Natural killer cell (primary cell): ENCODE results near the gene ANK2. TPM values are rescaled to one million over a fixed set of nuclear protein-coding genes. Genes with fewer than 3 reads are reported as not detected.

Source experiments
- ATAC-seq, 3 donors: fragments of 150-1000 bp in 2 of 3; fragments of 200-7000 bp in 1 of 3; cut with Tn5 transposase; 1 replicate in 1 of 3; 2 replicates in 2 of 3; pipeline ENCODE4 v1.10.0; 2021; ENCODE audit warnings: mild to moderate bottlenecking in 2 of 3, moderate library complexity in 2 of 3
- DNase-seq, 2 donors: peaks; one replicate each; pipeline versions ENCODE4 v3.0.0 to v3.0.0-alpha.2; 2013 to 2021; ENCODE audit warnings: mixed read lengths in 1 of 2
- H3K27ac ChIP-seq: one replicate; pipeline ENCODE4 v1.5.1; 2013; ENCODE audit warnings: mild to moderate bottlenecking, low read length
- H3K27me3 ChIP-seq: one replicate; pipeline ENCODE4 v1.6.1; 2013; ENCODE audit warnings: low read length; ENCODE audit not compliant: control insufficient read depth, insufficient read depth
- H3K36me3 ChIP-seq: one replicate; pipeline ENCODE4 v1.6.1; 2013; ENCODE audit warnings: low read length; ENCODE audit not compliant: control insufficient read depth, insufficient read depth
- H3K4me1 ChIP-seq: one replicate; pipeline ENCODE4 v1.6.1; 2013; ENCODE audit warnings: low read length; ENCODE audit not compliant: control insufficient read depth, insufficient read depth
- H3K4me3 ChIP-seq: one replicate; pipeline ENCODE4 v1.5.1; 2013; ENCODE audit warnings: low read length
- H3K9me3 ChIP-seq: one replicate; pipeline ENCODE4 v1.6.1; 2013; ENCODE audit warnings: low read length; ENCODE audit not compliant: control insufficient read depth, insufficient read depth
- H3K27ac Mint-ChIP-seq, 2 donors: one replicate each; pipeline ENCODE4 v1.8.0; 2022; ENCODE audit warnings: mild to moderate bottlenecking in 2 of 2, mixed read lengths in 2 of 2, moderate library complexity in 1 of 2
- H3K27me3 Mint-ChIP-seq, 2 donors: one replicate each; pipeline ENCODE4 v1.8.0; 2022; ENCODE audit warnings: low read depth in 2 of 2, mixed read lengths in 2 of 2
- H3K36me3 Mint-ChIP-seq: one replicate; pipeline ENCODE4 v1.8.0; 2022; ENCODE audit warnings: mixed read lengths
- H3K4me1 Mint-ChIP-seq, 2 donors: one replicate each; pipeline ENCODE4 v1.8.0; 2022; ENCODE audit warnings: mixed read lengths in 2 of 2
- H3K4me3 Mint-ChIP-seq: one replicate; pipeline ENCODE4 v1.8.0; 2022; ENCODE audit warnings: mild to moderate bottlenecking, moderate library complexity, mixed read lengths
- H3K9me3 Mint-ChIP-seq, 2 donors: one replicate each; pipeline ENCODE4 v1.8.0; 2022; ENCODE audit warnings: mixed read lengths in 2 of 2
- WGBS: methylation state at CpG from one replicate; pipeline ENCODE4 v1.1.7; 2013; ENCODE audit warnings: missing lambda C conversion rate; ENCODE audit not compliant: insufficient coverage; 5-methylcytosine and 5-hydroxymethylcytosine counted together
- intact Hi-C: fragments of 100-400 bp; cut with micrococcal nuclease; formaldehyde crosslinking; loops from one replicate; pipeline ENCODE4 v1.14.2; 2022
- total RNA-seq, 4 donors: library from RNA; stranded (reverse); fragments of 120-200 nt in 1 of 4; gene quantifications; one replicate each; pipeline versions ENCODE4 v1.2.3 to v1.2.4, GENCODE V29; 2013 to 2022
- TF ChIP-seq, protein P1 (sequence below): fragments of 200-600 bp; IDR thresholded peaks from one replicate; pipeline ENCODE4 v1.8.0; 2022; ENCODE audit warnings: antibody characterized with exemption

ANK2 gene
- total RNA-seq, 3 donors from 2014 or later (not counting 1 experiment from before 2014, with no cell fraction given) = 0.05 TPM; not detected in 2

GRCh38 chr4:113050837-113051236, 1.4 kb downstream of the ANK2 start:
- no peaks in the 10 kb centered on the region for H3K36me3 Mint-ChIP-seq
- no peak overlapping the region for H3K27ac ChIP-seq
- DNase-seq (no peak), ATAC-seq (no peak)
- TF ChIP-seq, protein P1, sequence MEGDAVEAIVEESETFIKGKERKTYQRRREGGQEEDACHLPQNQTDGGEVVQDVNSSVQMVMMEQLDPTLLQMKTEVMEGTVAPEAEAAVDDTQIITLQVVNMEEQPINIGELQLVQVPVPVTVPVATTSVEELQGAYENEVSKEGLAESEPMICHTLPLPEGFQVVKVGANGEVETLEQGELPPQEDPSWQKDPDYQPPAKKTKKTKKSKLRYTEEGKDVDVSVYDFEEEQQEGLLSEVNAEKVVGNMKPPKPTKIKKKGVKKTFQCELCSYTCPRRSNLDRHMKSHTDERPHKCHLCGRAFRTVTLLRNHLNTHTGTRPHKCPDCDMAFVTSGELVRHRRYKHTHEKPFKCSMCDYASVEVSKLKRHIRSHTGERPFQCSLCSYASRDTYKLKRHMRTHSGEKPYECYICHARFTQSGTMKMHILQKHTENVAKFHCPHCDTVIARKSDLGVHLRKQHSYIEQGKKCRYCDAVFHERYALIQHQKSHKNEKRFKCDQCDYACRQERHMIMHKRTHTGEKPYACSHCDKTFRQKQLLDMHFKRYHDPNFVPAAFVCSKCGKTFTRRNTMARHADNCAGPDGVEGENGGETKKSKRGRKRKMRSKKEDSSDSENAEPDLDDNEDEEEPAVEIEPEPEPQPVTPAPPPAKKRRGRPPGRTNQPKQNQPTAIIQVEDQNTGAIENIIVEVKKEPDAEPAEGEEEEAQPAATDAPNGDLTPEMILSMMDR = no peak
- no peaks in the 10 kb centered on the region for H3K36me3 ChIP-seq
- WGBS = 100% methylated on average over 1 of the region's 3 CpGs
- no peaks in the 10 kb centered on the region for H3K4me1 ChIP-seq
- H3K4me1 Mint-ChIP-seq = no peaks in the 10 kb centered on the region
- H3K4me3 ChIP-seq = no peak overlapping the region
- peaks cover 0 to 3% of the 10 kb centered on the region in 2 donors for H3K9me3 Mint-ChIP-seq
- no peaks in the 10 kb centered on the region for H3K27me3 Mint-ChIP-seq
- H3K27me3 ChIP-seq = no peaks in the 10 kb centered on the region
- no peak overlapping the region for H3K27ac Mint-ChIP-seq
- H3K4me3 Mint-ChIP-seq = no peak overlapping the region
- intact Hi-C loops = no loop called here
- H3K9me3 ChIP-seq = no peaks in the 10 kb centered on the region

DNA sequence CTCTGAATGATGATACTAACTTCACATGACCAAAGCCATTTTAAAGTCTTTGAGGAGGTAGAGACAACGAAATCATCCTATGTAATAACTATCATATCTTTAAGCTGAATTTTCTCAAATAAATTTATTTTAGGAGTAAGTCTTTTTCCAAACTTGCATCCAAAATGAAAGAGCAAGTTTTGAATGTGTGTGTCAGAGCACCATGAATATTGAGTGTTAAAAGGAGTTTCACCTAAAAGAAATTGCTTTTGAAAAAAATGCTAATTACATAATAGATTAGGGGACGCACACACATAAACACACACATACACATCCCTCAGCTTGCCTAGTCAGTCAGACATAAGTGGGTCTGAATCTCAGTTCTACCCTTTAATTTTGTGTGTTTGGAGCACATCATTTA, 1.9 kb downstream of the ANK2 start:
- no peaks in the 10 kb centered on the region for H3K27me3 ChIP-seq
- no peaks in the 10 kb centered on the region for H3K27me3 Mint-ChIP-seq
- H3K36me3 ChIP-seq = no peaks in the 10 kb centered on the region
- ATAC-seq (no peak), DNase-seq (no peak)
- no peak overlapping the region for H3K27ac Mint-ChIP-seq
- H3K36me3 Mint-ChIP-seq = no peaks in the 10 kb centered on the region
- peaks cover 0 to 2% of the 10 kb centered on the region in 2 donors for H3K9me3 Mint-ChIP-seq
- H3K9me3 ChIP-seq = no peaks in the 10 kb centered on the region
- H3K4me3 Mint-ChIP-seq = no peak overlapping the region
- no peaks in the 10 kb centered on the region for H3K4me1 ChIP-seq
- TF ChIP-seq, protein P1 = no peak
- H3K27ac ChIP-seq = no peak overlapping the region
- no CpG with 5 or more reads among the region's 2 CpGs for whole genome bisulfite sequencing
- no peaks in the 10 kb centered on the region for H3K4me1 Mint-ChIP-seq
- intact Hi-C loops = no loop called here
- H3K4me3 ChIP-seq = no peak overlapping the region

DNA sequence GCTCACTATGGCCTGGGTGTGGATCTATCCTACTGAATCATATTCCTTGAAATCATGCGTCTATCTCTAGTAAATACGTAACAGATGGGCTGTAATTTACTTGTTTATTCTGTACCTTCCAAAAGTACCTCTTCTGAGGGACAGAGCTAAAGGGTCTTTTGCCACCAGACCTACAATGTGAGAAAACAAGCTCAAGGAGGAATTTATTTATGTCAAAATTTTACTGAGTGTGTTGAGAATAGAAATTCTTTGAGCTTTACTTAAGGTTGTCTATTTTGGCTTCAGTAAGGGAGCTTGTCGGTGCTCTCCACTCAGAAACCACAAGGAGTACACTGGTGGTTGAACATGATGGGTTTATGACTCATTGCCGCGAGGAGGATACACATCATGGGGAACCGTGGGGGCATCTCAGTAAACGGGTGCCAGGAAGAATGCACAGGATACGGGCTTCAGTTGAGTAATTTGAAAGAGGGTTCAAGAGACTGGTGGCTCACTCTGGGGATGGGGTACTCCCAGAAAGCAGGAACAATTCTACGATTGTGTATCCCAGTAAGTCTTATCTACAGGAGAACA, 3.0 kb downstream of the ANK2 start:
- DNase-seq (no peak), ATAC-seq (no peak)
- TF ChIP-seq, protein P1 = no peak
- WGBS = 72% methylated on average over 9 of the region's 9 CpGs
- intact Hi-C loops = no loop called here
- no peak overlapping the region for H3K4me3 Mint-ChIP-seq
- H3K9me3 Mint-ChIP-seq = peaks cover 0 to 3% of the 10 kb centered on the region in 2 donors
- H3K27me3 Mint-ChIP-seq = no peaks in the 10 kb centered on the region
- H3K36me3 ChIP-seq = no peaks in the 10 kb centered on the region
- no peaks in the 10 kb centered on the region for H3K4me1 Mint-ChIP-seq
- no peak overlapping the region for H3K27ac ChIP-seq
- H3K27me3 ChIP-seq = no peaks in the 10 kb centered on the region
- no peak overlapping the region for H3K4me3 ChIP-seq
- H3K36me3 Mint-ChIP-seq = no peaks in the 10 kb centered on the region
- H3K4me1 ChIP-seq = no peaks in the 10 kb centered on the region
- no peaks in the 10 kb centered on the region for H3K9me3 ChIP-seq
- no peak overlapping the region for H3K27ac Mint-ChIP-seq

DNA sequence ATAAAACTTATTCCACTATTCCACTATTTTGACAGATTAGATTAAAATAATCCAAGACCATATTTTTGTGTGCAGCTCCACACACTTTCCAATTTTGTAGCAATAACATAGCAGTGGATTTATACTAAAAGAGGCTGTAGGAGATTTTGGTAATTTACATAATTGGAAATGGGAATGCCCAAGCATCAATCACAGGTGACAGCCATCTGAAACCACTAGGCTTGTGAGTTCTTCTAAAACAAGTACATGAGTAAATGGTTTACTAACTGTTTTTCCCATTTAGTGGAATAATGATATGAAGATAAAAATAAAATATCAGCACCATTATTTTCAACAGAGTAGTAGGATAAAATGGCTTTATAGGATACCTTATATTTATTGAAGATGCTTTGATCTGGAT, 4.4 kb downstream of the ANK2 start:
- intact Hi-C loops = no loop called here
- H3K27me3 Mint-ChIP-seq = no peaks in the 10 kb centered on the region
- no peaks in the 10 kb centered on the region for H3K27me3 ChIP-seq
- H3K27ac ChIP-seq = no peak overlapping the region
- no peak overlapping the region for H3K4me3 ChIP-seq
- no peaks in the 10 kb centered on the region for H3K36me3 Mint-ChIP-seq
- H3K27ac Mint-ChIP-seq = no peak overlapping the region
- no peak for ATAC-seq
- no peaks in the 10 kb centered on the region for H3K4me1 Mint-ChIP-seq
- no peak for DNase-seq
- no peaks in the 10 kb centered on the region for H3K36me3 ChIP-seq
- H3K9me3 ChIP-seq = no peaks in the 10 kb centered on the region
- H3K4me3 Mint-ChIP-seq = no peak overlapping the region
- TF ChIP-seq, protein P1 = no peak
- H3K9me3 Mint-ChIP-seq = peaks cover 0 to 3% of the 10 kb centered on the region in 2 donors
- no peaks in the 10 kb centered on the region for H3K4me1 ChIP-seq
